Measurements from ENCODE around the gene TMEM266.
"Not testable (repeated sequence)": the region's sequence is repeated elsewhere in the genome, so short reads cannot be mapped to it uniquely, and the experiment has no call there.

TMEM266 gene

DNA sequence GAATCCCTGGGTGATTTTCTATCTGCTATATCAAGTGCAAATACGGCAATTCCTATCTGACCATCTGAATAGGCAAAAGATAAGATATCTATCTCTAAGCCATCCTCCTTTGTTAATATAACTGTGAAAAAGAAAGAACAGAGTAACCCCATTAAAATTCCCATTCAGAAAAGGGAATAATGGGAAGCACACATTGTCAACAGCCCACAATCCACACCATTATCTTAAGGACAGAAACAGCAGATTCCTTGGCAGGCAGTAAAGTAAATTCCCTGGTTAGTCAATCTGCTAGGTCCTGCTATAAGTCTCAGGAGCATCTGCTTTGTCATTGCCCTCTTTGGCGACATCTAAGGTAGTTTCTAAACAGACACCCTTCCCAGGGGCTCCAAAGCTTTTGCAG lies 25.7 kb upstream of the TMEM266 start:
- Histone ChIP-seq H3K9me3 (ENCODE audit: insufficient read depth, low read depth, low read length) (no peaks in the 10 kb centered on the region), H3K4me1 (ENCODE audit: insufficient read depth, low read length, poor library complexity, severe bottlenecking) (no peaks in the 10 kb centered on the region), H4K20me1 (ENCODE audit: insufficient read depth, low read length, poor library complexity, severe bottlenecking) (no peaks in the 10 kb centered on the region), H2AFZ (ENCODE audit: low read length) (no peak overlapping the region), H3F3A (ENCODE audit: low read depth) (no peaks in the 10 kb centered on the region), H3K9me2 (replicated peaks; ENCODE audit: low read depth, low read length) (no peaks in the 10 kb centered on the region), H3K36me3 (ENCODE audit: insufficient read depth, low read length) (no peaks in the 10 kb centered on the region), H3K27me3 (ENCODE audit: insufficient read depth, low read length, poor library complexity, severe bottlenecking) (no peaks in the 10 kb centered on the region), H3K79me2 (ENCODE audit: insufficient read depth, low read length) (no peaks in the 10 kb centered on the region), H3K4me2 (ENCODE audit: low read depth, low read length, poor library complexity, severe bottlenecking) (no peak overlapping the region), H3K4me3 (ENCODE audit: low read length, poor library complexity, severe bottlenecking) (no peak overlapping the region), H3K9ac (ENCODE audit: low read depth, low read length, poor library complexity, severe bottlenecking) (no peak overlapping the region)
- TF ChIP-seq, protein P1, sequence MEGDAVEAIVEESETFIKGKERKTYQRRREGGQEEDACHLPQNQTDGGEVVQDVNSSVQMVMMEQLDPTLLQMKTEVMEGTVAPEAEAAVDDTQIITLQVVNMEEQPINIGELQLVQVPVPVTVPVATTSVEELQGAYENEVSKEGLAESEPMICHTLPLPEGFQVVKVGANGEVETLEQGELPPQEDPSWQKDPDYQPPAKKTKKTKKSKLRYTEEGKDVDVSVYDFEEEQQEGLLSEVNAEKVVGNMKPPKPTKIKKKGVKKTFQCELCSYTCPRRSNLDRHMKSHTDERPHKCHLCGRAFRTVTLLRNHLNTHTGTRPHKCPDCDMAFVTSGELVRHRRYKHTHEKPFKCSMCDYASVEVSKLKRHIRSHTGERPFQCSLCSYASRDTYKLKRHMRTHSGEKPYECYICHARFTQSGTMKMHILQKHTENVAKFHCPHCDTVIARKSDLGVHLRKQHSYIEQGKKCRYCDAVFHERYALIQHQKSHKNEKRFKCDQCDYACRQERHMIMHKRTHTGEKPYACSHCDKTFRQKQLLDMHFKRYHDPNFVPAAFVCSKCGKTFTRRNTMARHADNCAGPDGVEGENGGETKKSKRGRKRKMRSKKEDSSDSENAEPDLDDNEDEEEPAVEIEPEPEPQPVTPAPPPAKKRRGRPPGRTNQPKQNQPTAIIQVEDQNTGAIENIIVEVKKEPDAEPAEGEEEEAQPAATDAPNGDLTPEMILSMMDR (conservative IDR thresholded peaks at IDR 0.05; ENCODE audit: low read length): no peak
- no peak for TF ChIP-seq EZH2phosphoT487 (IDR thresholded peaks at IDR 0.05; ENCODE audit: borderline replicate concordance)

- H3K4me2 ChIP-seq (ENCODE audit: low read depth, low read length, poor library complexity, severe bottlenecking): no peak overlapping the region
- H3K4me3 ChIP-seq (ENCODE audit: low read length, poor library complexity, severe bottlenecking): no peak overlapping the region
- H3F3A ChIP-seq (ENCODE audit: low read depth): no peaks in the 10 kb centered on the region
- no peaks in the 10 kb centered on the region for H3K9me3 ChIP-seq (ENCODE audit: insufficient read depth, low read depth, low read length)
- TF ChIP-seq EZH2phosphoT487 (IDR thresholded peaks at IDR 0.05; ENCODE audit: borderline replicate concordance): no peak
- TF ChIP-seq, protein P1 (conservative IDR thresholded peaks at IDR 0.05; ENCODE audit: low read length): no peak
- H3K9me2 ChIP-seq (replicated peaks; ENCODE audit: low read depth, low read length): no peaks in the 10 kb centered on the region
- H3K79me2 ChIP-seq (ENCODE audit: insufficient read depth, low read length): no peaks in the 10 kb centered on the region
- H4K20me1 ChIP-seq (ENCODE audit: insufficient read depth, low read length, poor library complexity, severe bottlenecking): no peaks in the 10 kb centered on the region
- no peak overlapping the region for H3K9ac ChIP-seq (ENCODE audit: low read depth, low read length, poor library complexity, severe bottlenecking)
- H2AFZ ChIP-seq (ENCODE audit: low read length): no peak overlapping the region
- no peaks in the 10 kb centered on the region for H3K4me1 ChIP-seq (ENCODE audit: insufficient read depth, low read length, poor library complexity, severe bottlenecking)
- H3K36me3 ChIP-seq (ENCODE audit: insufficient read depth, low read length): no peaks in the 10 kb centered on the region
- H3K27me3 ChIP-seq (ENCODE audit: insufficient read depth, low read length, poor library complexity, severe bottlenecking): no peaks in the 10 kb centered on the region
Observed at GRCh38 chr15:76035593-76035992, 24.2 kb upstream of the TMEM266 start.

GRCh38 chr15:76038512-76038911 lies 21.3 kb upstream of the TMEM266 start:
- no peaks in the 10 kb centered on the region for H3K9me2 ChIP-seq (replicated peaks; ENCODE audit: low read depth, low read length)
- no peak overlapping the region for H3K4me2 ChIP-seq (ENCODE audit: low read depth, low read length, poor library complexity, severe bottlenecking)
- no peaks in the 10 kb centered on the region for H4K20me1 ChIP-seq (ENCODE audit: insufficient read depth, low read length, poor library complexity, severe bottlenecking)
- no peaks in the 10 kb centered on the region for H3K9me3 ChIP-seq (ENCODE audit: insufficient read depth, low read depth, low read length)
- no peaks in the 10 kb centered on the region for H3K79me2 ChIP-seq (ENCODE audit: insufficient read depth, low read length)
- no peaks in the 10 kb centered on the region for H3K27me3 ChIP-seq (ENCODE audit: insufficient read depth, low read length, poor library complexity, severe bottlenecking)
- no peak overlapping the region for H2AFZ ChIP-seq (ENCODE audit: low read length)
- no peaks in the 10 kb centered on the region for H3F3A ChIP-seq (ENCODE audit: low read depth)
- no peaks in the 10 kb centered on the region for H3K4me1 ChIP-seq (ENCODE audit: insufficient read depth, low read length, poor library complexity, severe bottlenecking)
- H3K9ac ChIP-seq (ENCODE audit: low read depth, low read length, poor library complexity, severe bottlenecking): no peak overlapping the region
- no peaks in the 10 kb centered on the region for H3K36me3 ChIP-seq (ENCODE audit: insufficient read depth, low read length)
- TF ChIP-seq, protein P1 (conservative IDR thresholded peaks at IDR 0.05; ENCODE audit: low read length): no peak
- no peak for TF ChIP-seq EZH2phosphoT487 (IDR thresholded peaks at IDR 0.05; ENCODE audit: borderline replicate concordance)
- H3K4me3 ChIP-seq (ENCODE audit: low read length, poor library complexity, severe bottlenecking): no peak overlapping the region

DNA sequence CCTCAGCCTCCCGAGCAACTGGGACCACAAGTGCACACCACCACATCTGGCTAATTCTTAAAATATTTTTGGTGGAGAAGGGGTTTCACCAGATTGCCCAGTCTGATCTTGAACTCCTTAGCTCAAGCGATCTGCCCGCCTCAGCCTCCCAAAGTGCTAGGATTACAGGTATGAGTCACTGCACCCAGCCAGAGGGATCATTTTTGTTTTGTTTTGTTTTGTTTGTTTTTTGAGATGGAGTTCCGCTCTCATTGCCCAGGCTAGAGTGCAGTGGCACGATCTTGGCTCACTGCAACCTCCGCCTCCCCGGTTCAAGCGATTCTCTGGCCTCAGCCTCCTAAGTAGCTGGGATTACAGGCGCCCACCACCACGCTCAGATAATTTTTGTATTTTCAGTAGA lies 5.6 kb upstream of the TMEM266 start:
- not testable (repeated sequence) for H4K20me1 ChIP-seq (ENCODE audit: insufficient read depth, low read length, poor library complexity, severe bottlenecking); H3K27me3 ChIP-seq (ENCODE audit: insufficient read depth, low read length, poor library complexity, severe bottlenecking); H3K9ac ChIP-seq (ENCODE audit: low read depth, low read length, poor library complexity, severe bottlenecking); H3K9me3 ChIP-seq (ENCODE audit: insufficient read depth, low read depth, low read length); H3K36me3 ChIP-seq (ENCODE audit: insufficient read depth, low read length); H3F3A ChIP-seq (ENCODE audit: low read depth); H2AFZ ChIP-seq (ENCODE audit: low read length); H3K9me2 ChIP-seq (replicated peaks; ENCODE audit: low read depth, low read length); H3K4me3 ChIP-seq (ENCODE audit: low read length, poor library complexity, severe bottlenecking); H3K79me2 ChIP-seq (ENCODE audit: insufficient read depth, low read length); H3K4me2 ChIP-seq (ENCODE audit: low read depth, low read length, poor library complexity, severe bottlenecking)
- H3K4me1 ChIP-seq (ENCODE audit: insufficient read depth, low read length, poor library complexity, severe bottlenecking): peaks cover 16% of the 10 kb centered on the region
